NCI-H2196 treated with DMSO at 0.1 percent for 48 hours (cell line): Measurements from ENCODE around the gene GJB1.
"Not testable (repeated sequence)": the region's sequence is repeated elsewhere in the genome, so short reads cannot be mapped to it uniquely, and the experiment has no call there.

ENCODE experiments used
- DNase-seq: peaks from one replicate; lab custom pipeline; 2025; ENCODE audit not compliant: unreplicated experiment; lab: John Stamatoyannopoulos, UW

The GJB1 gene

GRCh38 chrX:71254092-71254963, 31.3 kb downstream of the GJB1 start, which contains the start of gene ZMYM3:
Gene ZMYM3 (minus strand): TSS chrX:71254140. CDS start chrX:71253255, 885 bp downstream.
- DNase-seq = peak; percentile 54

GRCh38 chrX:71256051-71256450, 33.0 kb downstream of the GJB1 start:
- no peak for DNase-seq

DNA sequence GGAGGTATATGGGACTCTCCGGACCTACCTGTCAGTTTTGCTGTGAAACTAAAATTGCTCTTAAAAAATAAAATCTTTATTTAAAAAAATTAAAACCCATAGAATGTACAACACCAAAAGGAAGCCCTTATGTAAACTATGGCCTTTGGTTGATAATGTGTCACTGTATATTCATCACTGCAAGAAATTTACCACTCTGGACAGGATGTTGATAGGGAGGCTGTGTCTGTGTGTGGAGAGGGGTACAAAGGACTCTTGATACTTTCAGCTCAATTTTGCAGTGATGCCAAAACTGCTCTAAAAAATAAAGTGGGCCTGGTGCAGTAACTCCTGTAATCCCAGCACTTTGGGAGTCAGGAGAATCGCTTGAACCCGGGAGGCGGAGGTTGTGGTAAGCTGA, 33.8 kb downstream of the GJB1 start:
- DNase-seq = no peak

GRCh38 chrX:71268624-71269023, 45.6 kb downstream of the GJB1 start:
- DNase-seq = not testable (repeated sequence)

DNA sequence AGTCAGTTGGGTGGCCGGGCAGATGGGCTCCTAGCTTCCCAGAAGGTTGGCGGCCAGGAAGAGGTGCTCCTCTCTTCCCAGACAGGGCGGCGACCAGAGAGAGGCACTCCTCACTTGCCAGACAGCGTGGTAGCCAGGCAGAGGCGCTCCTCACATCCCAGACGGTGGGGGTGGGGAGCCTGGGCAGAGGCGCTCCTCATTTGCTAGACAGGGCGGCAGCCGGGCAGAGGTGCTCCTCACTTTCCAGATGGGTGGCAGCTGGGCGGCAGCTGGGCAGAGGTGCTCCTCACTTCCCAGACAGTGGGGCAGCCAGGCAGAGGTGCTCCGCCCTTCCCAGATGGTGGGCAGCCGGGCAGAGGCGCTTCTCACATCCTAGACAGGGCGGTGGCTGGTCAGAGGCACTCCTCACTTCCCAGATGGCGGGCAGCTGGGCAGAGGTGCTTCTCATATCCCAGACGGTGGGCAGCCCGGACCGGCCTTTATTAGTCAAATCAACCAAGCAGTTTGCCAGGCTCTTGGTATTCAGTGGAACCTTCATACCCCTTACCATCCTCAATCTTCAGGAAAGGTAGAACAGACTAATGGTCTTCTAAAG, 46.9 kb downstream of the GJB1 start:
- DNase-seq = no peak

GRCh38 chrX:71272313-71272712, 49.3 kb downstream of the GJB1 start:
- not testable (repeated sequence) for DNase-seq
